IPS DF 4.7 (cell line): ENCODE results near the gene BACE1-AS.
"Not testable (repeated sequence)": the region's sequence is repeated elsewhere in the genome, so short reads cannot be mapped to it uniquely, and the experiment has no call there.

ENCODE experiments used
- DNase-seq: peaks from one replicate; pipeline ENCODE4 v3.0.0-alpha.2; 2013; ENCODE audit warnings: low spot score; ENCODE audit errors: extremely low read depth

The BACE1-AS gene

DNA sequence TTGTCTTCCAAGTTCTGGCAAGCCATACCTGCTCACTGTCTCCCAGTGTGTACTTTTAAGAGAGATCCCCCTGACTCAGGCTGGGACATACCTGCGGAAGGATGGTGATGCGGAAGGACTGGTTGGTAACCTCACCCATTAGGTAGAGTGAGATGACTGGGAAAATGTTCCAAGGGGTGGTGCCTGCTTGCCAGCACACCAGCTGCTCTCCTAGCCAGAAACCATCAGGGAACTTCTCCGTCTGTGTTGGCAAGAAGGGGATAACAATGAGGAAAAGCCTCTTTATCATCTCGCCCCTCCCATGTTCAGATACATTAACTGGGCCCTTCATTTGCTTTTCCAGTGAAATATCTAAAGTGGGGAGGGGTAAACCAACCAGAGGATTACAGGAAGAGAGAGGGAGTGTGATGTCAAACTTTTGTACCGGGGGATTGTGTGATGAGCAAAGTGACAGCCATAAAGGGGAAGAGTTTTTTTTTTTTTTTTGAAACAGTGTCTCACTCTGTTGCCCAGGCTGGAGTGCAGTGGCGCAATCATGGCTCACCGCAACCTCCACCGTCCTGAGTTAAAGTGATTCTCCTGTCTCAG, at the start of gene BACE1-AS:
Gene BACE1-AS, plus strand, starts transcription at position 538 of the 588 bp plus-strand sequence.
- no peak for DNase-seq

DNA sequence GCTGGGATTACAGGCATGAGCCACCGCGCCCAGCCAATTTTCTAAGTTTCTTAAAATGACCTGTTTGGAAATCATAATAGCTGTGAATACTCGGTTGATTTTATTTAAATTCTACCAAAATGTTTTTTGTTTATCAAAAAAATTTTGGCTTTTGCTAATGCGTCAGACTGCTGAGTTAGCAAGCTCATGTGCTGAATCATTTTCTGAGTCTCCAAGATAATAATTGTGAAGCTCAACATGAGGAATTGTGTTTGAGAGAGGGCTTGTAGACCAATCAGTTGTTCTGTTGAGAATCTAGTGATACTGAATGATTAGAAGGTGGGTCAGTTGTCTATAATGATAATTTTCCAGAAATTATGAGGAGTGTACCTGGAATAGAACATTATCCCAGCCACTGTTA, 42.8 kb upstream of the BACE1-AS start:
- DNase-seq: no peak

DNA sequence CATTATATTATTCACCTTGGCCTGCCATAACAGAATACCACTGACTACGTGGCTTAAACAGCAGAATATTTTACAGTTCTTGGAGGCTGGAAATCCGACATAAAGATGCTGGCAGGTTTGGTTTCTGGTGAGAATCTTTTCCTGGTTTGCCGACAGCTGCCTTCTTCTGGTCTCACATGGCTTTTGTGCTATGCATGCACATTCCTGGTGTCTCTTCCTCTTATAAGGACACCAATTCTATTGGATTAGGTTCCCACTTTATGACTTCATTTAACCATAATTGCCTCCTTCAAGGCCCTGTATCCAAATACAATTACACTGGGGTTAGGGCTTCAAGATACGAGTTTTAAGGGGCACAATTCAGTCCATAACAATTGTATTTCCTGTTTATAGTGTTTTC, 41.6 kb upstream of the BACE1-AS start:
- DNase-seq: no peak

DNA sequence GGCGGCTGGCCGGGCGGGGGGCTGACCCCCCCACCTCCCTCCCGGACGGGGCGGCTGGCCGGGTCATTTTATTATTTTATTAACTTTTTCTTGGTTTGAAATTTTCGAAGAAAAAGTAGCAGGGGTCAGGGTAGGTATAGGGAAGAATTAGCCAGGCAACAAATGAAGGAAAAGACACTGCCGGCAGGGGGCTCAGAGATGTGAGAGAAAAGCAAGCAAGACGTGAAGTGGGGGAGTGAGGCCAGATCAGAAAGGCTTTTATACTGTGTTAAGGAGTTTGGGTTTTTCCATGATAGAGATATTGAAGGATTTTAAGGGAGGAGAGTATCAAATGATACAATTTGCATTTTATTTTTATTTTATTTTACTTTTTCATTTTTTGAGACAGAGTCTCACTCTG, 39.6 kb upstream of the BACE1-AS start:
- DNase-seq: no peak

DNA sequence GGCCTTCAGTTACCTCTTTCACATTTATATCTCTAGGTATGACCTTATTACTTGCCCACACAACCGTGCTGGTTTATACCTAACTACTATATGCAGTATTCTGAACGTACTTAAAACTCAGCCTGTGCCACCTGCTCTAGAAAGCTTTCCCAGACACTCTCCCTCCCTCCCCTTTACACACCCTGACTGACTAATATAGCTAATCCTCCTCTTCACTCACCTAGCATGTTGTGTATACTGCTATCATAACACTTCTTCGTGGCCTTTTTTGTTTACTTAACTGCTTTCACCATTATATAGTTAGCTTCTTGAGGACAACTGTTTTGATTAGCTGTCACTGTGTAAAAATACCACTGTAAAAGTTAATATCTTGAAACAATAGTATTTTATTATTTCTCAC, 35.2 kb upstream of the BACE1-AS start:
- DNase-seq: no peak

DNA sequence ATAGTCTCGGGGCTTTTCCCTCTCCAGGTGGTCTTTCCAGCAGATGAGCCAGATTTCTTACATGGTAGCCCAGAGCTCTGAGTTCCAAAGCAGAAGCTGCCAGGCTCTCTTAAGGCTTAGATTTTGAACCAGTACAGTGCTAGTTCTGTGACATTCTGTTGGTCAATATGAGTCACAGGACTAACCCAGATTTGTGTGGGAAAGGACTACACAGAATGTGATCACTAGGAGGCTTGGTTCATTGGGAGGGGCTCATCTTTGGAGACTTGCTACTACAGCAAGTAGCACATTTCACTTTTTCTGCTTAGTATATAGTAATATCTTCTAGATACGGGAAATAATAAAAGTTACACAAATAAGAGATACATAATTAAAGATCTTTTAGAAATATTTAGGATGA, 34.6 kb upstream of the BACE1-AS start:
- DNase-seq: no peak

DNA sequence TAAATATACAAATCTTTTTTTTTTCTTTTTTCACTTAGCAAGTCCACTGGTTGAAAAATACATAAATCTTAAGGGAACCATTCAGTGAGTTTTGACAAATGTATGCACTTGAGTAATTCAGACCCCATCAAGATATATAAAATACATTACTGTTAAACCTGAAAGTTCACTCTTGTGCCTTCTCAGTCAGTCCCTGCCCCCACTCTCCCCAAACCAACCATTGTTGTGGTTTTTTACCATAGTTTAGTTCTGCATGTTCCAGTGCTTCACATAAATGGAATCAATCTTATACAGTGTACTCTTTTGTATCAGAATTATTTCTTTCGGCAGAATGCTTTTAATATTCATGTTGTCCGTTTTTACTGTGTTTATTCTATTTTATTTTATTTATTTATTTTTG, 32.6 kb upstream of the BACE1-AS start:
- DNase-seq: no peak

DNA sequence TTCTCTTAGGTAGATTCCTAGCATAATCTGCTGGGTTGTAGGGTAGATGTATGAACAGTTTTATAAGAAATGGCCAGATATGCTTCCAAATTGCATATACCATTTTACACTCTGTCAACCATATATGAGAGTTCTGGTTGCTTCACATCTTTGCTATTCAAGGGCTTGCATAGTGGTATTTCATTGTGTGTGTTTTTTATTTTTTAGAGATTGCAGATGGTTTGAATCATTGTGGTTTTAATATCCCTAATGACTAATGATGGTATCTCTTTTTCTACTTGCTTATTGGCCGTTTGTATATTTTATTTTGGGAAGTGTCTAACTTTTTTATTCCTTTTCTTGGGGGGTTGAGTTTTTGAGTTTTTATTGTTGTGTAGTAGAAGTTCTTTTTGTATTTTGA, 31.7 kb upstream of the BACE1-AS start:
- no peak for DNase-seq

DNA sequence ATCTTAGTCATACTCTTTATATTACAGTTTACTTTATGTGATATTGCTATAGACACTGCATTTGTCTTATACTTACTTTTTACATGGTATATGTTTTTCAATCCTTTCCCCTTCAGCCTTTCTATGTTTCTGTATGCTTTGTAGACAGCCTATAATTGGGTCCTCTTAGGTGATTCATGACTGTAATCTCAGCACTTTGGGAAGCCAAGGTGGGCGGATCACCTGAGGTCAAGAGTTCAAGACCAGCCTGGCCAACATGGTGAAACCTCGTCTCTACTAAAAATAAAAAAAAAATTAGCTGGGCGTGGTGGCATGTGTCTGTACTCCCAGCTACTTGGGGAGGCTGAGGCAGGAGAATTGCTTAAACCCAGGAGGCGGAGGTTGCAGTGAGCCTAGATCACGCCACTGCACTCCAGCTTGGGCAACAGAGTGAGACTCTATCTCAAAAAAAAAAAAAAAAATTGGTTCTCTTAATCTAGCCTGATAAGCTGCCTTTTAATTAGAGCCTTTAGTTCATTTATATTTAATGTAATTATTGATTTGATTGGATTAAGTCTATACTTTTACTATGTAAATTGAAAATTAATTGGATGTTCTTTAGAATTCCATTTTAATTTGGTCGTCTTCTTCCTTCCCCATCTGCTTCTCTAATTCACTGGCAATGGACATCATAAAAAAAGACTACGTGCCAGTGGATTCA, 26.4 kb upstream of the BACE1-AS start:
- DNase-seq: not testable (repeated sequence)

DNA sequence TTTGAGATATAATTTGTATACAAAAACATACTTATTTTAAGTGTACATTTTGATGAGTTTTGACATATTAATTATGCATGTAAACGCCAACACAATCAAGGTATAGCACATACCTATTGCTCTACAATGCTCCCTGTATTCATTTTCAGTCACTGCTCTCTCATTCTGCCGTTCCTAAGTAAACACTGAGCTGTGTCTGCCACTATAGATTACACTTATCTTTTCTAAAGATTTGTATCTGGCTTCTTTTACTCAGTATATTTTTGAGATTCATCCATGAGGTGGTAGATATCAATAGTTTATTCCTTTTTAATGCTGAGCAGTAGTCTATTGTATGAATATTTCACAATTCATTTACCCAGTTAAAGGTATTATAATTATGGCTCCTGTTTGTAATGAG, 25.4 kb upstream of the BACE1-AS start:
- no peak for DNase-seq

DNA sequence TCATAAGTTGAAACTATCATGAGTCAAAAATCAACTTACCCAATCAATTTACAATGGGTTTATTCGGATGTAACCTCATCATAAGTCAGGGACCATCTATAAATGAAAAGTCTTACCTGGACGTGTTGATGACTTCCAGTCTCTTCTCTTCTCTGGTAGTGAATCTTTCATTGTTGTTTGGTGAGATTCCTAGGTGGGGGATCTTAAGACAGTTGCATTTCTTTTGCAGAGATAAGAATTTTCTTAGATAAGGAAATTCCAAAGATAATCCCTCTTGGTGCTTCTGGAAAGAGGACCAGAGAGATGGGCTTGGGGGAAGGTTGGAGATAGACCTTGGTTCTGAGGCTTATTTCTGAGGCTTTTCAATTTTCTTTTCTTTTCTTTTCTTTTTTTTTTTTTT, 21.3 kb upstream of the BACE1-AS start:
- DNase-seq: no peak

DNA sequence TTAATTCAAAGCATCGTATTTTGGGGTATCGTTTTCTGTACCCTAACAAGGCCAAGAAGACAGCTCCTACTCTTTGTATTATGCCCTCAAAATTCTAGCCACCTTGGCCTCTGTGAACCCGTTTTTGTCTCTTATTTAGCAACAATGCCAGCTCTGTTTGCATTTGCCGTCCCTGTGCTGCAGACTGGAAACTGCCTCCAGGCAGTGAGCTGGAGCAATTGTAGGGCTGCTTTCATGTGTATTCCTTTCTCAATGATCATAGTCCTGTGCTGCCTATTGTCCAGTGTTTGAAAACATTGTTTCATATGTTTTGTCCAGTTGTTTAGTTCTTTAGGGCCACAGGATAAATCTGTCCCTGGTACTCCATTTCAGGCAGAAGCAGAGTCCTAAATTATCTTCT, 19.9 kb upstream of the BACE1-AS start:
- DNase-seq: no peak

DNA sequence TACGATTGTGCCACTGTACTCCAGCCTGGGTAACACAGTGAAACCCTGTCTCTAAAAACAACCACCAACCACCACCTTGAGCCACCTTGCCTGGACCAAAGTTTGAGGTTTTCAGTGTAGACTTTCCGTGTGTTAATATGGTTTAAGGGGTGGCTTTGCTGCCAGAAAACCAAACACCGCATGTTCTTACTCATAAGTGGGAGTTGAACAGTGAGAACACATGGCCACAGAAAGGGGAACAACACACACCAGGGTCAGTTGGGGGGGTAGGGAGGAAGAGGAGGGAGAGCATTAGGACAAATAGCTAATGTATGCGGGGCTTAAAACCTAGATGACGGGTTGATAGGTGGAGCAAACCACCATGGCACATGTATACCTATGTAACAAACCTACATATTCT, 19.0 kb upstream of the BACE1-AS start:
- DNase-seq: not testable (repeated sequence)

DNA sequence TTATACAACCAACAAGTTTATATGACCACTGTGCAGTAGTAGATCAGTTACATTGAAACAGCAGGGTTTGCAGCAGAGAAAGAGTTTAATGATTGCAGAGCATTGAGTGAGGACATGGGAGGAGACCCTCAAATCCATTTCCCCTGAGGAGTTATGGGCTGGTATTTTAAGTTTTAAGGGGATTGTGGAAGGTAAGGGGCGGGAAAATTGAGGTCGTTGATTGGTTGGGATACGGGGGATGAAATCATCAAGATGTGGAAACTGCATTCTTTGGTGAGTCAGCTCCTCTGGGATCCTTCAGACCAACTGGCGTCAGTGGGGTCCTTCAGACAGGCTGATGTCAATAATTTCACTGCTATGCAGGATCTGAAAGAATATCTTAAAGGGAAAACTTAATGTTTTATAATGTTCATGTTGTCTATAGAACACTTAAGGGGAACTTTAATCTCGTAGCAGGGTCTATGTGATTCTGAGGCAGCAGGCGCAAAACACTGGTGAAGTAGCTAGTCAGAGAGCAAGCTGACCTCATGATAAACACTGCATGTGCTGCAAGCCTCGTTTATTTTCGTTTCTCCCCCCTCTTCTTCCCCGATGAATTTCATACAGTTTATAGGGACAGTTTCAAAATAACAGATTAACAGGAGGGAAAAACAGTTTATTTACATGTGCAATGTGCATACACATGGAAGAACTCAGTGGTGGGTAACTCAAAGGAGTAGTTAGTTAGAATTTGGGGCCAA, 17.4 kb upstream of the BACE1-AS start:
- DNase-seq: no peak

DNA sequence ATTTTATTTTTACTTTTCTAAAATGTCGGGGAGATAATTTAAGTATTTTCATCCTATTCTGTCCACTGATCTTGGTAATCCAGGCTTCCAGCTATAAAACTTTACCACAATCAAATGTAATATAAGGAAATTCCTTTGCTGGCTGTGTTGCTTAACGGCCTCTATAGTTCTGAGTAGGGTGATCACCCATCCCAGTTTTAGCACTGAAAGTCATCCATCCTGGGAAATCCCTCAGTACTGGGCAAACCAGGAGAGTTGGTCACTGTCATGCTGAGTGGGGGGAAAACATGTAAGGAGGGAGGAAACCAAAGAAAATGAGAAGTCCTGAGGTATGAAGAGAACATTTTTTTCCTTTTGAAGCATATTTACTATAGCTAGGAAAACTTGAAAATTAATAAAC, 12.8 kb upstream of the BACE1-AS start:
- DNase-seq: no peak

DNA sequence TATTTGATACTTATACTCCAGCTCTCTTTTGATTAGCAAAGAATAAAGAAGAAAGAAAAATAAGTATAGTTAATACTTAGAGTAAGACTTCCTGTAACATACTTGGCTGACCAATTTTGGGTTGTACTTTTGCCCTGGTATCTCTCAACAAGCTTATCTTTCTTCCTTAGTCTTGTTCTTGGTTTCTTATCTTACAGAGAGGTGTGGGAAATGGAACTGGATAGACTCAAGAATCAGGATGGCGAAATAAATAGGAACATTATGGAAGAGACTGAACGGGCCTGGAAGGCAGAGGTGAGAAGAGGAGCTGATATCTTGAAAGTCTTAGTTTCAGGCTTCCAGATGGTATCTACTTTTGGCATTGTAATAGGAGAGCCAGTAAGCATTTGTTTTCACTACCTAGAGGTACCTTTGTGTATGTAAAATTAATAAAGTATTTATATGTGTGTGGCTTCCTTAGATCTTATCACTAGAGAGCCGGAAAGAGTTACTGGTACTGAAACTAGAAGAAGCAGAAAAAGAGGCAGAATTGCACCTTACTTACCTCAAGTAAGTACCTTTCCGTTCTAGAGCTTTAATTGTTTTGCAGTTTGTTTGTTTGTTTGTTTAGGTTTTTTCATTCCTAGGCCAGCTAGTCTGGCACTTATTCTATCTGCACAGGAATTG, 11.3 kb upstream of the BACE1-AS start:
- no peak for DNase-seq

DNA sequence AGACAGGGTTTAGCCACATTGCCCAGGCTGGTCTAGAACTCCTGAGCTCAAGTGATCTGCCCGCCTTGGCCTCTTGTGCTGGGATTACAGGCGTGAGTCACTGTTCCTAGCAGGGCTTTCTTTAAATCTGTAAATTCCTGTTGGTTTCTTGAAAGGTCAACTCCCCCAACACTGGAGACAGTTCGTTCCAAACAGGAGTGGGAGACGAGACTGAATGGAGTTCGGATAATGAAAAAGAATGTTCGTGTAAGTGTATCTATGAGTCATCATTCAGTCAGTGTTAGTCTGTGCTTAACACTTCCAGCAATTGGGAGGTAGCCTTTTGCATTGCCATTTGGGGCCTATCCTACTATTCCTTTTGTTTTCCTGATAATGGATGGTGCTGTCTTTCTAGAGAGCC, 10.0 kb upstream of the BACE1-AS start:
- no peak for DNase-seq

DNA sequence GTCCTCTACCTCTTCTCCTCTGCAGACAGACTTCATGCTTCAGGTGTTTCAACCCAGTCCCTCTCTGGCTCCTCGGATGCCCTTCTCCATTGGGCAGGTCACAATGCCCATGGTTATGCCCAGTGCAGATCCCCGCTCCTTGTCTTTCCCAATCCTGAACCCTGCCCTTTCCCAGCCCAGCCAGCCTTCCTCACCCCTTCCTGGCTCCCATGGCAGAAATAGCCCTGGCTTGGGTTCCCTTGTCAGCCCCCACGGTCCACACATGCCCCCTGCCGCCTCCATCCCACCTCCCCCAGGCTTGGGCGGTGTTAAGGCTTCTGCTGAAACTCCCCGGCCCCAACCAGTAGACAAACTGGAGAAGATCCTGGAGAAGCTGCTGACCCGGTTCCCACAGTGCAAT, 9.3 kb upstream of the BACE1-AS start:
- DNase-seq: no peak

DNA sequence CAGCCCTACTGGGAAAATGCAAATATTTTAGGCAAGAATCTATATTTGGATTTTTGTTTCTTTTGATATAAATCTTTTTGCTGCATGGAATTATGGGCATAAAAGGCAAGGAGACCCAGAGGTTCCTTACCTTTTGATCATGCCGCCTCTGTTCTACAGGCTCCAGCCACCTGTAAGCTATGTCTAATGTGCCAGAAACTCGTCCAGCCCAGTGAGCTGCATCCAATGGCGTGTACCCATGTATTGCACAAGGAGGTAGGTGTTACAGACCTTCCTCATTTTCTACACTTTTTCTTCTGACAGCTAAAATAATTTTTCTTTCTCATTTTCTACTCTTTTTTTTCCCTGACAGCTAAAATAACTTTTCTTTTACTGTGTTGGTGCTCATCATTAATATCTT, 8.2 kb upstream of the BACE1-AS start:
- DNase-seq: no peak

DNA sequence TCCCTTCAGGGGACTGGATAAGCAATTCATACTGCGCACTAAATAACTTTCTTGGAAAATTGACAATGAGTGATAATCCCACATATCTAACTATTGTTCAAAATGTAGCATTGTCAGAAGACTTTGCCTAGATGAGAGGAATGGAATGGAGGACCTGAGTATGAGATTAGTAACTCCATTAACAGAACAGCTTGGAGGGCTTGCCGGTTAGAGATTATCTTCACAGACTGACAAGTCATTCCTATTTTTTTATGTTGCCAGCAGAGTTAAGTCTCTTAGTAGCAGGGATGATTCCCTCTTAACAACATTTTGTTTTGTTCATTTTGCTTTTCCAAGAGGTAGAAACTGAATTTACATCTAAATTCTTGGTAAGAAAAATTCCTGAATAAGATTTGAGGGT, 7.1 kb upstream of the BACE1-AS start:
- DNase-seq: no peak

DNA sequence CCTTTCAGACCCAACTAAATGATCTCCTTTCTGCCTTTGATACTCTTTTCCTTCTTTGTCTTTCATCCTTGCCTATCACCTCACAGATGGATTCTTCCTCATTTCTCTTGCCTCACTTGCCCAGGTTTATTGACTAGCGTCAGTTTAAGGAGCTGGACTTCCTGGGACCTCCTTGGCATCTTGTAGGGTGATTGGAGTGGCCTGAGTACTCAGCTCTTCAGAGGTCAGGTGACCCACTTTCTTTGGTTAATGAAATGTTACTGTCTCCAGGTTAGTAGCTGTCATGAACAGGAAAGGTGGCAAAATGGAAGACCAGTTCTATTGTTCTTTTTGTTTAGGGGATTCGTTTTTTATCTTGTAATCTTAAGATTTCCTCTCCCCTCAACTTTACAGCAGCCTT, 4.6 kb upstream of the BACE1-AS start:
- DNase-seq: no peak

DNA sequence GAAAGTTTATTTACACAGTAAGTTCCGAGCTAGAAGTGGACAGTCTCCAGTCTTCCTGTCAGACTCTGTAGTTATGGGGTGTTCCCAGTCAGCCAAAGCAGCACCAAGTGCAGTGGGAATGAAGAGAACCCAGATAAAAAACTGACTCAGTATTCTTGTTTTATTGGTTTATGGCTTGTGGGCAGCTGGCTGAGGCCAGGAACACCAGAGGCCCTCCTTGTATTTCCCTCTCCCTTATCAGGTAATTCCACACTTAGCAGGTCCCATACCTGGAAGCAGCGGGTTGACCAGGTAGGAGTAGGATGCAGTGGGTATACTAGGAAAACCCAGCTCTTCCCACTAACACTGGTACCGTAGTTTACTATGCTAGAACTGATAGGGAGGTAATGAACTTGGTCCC, 3.5 kb upstream of the BACE1-AS start:
- DNase-seq: no peak
